Astrocyte (in vitro differentiated cells and primary cell): ENCODE data around the gene HAP1.

Experiments used
- EZH2 ChIP-seq: IDR thresholded peaks from 2 replicates; pipeline ENCODE4 v1.6.1; 2012; ENCODE audit warnings: mild to moderate bottlenecking, low read length, inconsistent platforms; ENCODE audit not compliant: insufficient read depth
- TF ChIP-seq, protein P1 (sequence below): IDR thresholded peaks from 2 replicates; pipeline ENCODE4 v1.5.1; 2011; ENCODE audit warnings: low read depth, mild to moderate bottlenecking, inconsistent platforms, low read length, moderate library complexity; ENCODE audit not compliant: insufficient read depth

DNA sequence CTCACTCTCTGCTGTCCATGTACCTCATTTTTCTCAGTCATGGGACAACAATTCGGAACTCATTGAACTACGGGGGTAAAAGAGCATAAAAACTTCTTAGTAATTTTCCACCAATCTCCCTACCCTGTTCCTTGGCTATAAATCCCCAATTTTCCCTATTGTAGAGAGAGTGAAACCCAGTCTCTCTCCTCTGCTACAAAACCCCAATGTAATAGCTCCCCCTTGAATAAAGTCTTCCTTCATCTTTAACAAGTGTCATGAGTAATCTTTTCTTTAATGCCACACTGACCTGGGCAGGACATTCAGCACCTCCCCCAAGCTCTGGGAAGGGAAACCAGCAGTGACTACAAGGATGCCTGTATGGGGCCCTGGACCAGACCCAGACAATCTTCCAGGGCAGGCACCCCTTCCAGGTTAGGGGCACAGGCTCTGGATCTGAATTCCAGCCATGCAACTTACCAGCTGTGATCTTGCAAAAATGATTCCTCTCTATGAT is 56.0 kb downstream of the HAP1 start:
- TF ChIP-seq, protein P1, sequence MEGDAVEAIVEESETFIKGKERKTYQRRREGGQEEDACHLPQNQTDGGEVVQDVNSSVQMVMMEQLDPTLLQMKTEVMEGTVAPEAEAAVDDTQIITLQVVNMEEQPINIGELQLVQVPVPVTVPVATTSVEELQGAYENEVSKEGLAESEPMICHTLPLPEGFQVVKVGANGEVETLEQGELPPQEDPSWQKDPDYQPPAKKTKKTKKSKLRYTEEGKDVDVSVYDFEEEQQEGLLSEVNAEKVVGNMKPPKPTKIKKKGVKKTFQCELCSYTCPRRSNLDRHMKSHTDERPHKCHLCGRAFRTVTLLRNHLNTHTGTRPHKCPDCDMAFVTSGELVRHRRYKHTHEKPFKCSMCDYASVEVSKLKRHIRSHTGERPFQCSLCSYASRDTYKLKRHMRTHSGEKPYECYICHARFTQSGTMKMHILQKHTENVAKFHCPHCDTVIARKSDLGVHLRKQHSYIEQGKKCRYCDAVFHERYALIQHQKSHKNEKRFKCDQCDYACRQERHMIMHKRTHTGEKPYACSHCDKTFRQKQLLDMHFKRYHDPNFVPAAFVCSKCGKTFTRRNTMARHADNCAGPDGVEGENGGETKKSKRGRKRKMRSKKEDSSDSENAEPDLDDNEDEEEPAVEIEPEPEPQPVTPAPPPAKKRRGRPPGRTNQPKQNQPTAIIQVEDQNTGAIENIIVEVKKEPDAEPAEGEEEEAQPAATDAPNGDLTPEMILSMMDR: no peak
- TF ChIP-seq EZH2: no peak
